A549 (cell line): ENCODE results near the gene CAMSAP1.

Source experiments
- CTCF ChIP-seq: fragments of >200 bp; sonication (Bioruptor Twin); formaldehyde crosslinking; IDR thresholded peaks from 3 replicates; pipeline ENCODE4 v1.5.1; 2016
- EP300 ChIP-seq, 2 experiments: fragments of >200 bp; sonication (Bioruptor Twin); formaldehyde crosslinking; IDR thresholded peaks; 2 replicates in 1 of 2; 3 replicates in 1 of 2; pipeline ENCODE4 v1.6.1; 2016 to 2017
- POLR2A ChIP-seq: IDR thresholded peaks from 2 replicates; pipeline ENCODE4 v1.6.1; 2012; ENCODE audit warnings: mild to moderate bottlenecking, low read length

GRCh38 chr9:135816651-135816970 lies 90.7 kb downstream of the CAMSAP1 start:
- no peak for TF ChIP-seq CTCF
- no peak for TF ChIP-seq POLR2A
- TF ChIP-seq EP300 (IDR thresholded peaks at IDR 0.05): no peak
